H1 (cell line): ENCODE data around the gene ATG5. TPM values are rescaled to one million over a fixed set of nuclear protein-coding genes. Genes with fewer than 3 reads are reported as not detected.

ENCODE experiments used
- CHD1 ChIP-seq: IDR thresholded peaks from 2 replicates; pipeline ENCODE4 v1.6.1; 2012; ENCODE audit warnings: low read depth, low read length, improper control_type of control experiment
- KDM4A ChIP-seq: IDR thresholded peaks from one replicate; pipeline ENCODE4 v1.7.1; 2012; ENCODE audit warnings: low read depth, mild to moderate bottlenecking, moderate library complexity, low read length, inconsistent platforms; ENCODE audit not compliant: severe bottlenecking
- SIN3A ChIP-seq, 2 experiments: IDR thresholded peaks in 1 of 2; conservative IDR thresholded peaks in 1 of 2; 2 replicates each; pipeline ENCODE4 v1.6.1; 2011 to 2012; ENCODE audit warnings: low read length in 2 of 2, improper control_type of control experiment in 1 of 2, low read depth in 1 of 2, mild to moderate bottlenecking in 1 of 2
- SUZ12 ChIP-seq: fragments of 200-600 bp; sonication (generic); IDR thresholded peaks from 2 replicates; pipeline ENCODE4 v1.6.1; 2012; ENCODE audit warnings: mild to moderate bottlenecking, inconsistent platforms, low read length, moderate library complexity, mixed read lengths
- polyA plus RNA-seq, 7 experiments: library from polyadenylated mRNA; depleted of rRNA in 3 of 7; stranded (reverse) in 5 of 7; unstranded in 2 of 7; fragments of >200 nt in 5 of 7; fragments of 200-250 nt in 2 of 7; gene quantifications; 1 replicate in 5 of 7; 2 replicates in 1 of 7; 4 replicates in 1 of 7; pipeline versions ENCODE4 v1.2.1 to v1.2.3, GENCODE V29; 2011 to 2013; ENCODE audit warnings: missing spikeins in 2 of 7, mixed read lengths in 2 of 7
- total RNA-seq: library from RNA; stranded (reverse); fragmentation: NEBNext Ultra II Directional; extraction: Animal tissue kit (Norgen Biotek cat#: 25700); gene quantifications from 2 replicates; pipeline ENCODE4 v1.2.1, GENCODE V29; 2021

ATG5 gene
- total and polyA plus RNA-seq, 2 of the 8 experiments (the other 6 are each of a cell fraction or from before 2014, with no cell fraction given): 18.2 to 39.0 TPM

DNA sequence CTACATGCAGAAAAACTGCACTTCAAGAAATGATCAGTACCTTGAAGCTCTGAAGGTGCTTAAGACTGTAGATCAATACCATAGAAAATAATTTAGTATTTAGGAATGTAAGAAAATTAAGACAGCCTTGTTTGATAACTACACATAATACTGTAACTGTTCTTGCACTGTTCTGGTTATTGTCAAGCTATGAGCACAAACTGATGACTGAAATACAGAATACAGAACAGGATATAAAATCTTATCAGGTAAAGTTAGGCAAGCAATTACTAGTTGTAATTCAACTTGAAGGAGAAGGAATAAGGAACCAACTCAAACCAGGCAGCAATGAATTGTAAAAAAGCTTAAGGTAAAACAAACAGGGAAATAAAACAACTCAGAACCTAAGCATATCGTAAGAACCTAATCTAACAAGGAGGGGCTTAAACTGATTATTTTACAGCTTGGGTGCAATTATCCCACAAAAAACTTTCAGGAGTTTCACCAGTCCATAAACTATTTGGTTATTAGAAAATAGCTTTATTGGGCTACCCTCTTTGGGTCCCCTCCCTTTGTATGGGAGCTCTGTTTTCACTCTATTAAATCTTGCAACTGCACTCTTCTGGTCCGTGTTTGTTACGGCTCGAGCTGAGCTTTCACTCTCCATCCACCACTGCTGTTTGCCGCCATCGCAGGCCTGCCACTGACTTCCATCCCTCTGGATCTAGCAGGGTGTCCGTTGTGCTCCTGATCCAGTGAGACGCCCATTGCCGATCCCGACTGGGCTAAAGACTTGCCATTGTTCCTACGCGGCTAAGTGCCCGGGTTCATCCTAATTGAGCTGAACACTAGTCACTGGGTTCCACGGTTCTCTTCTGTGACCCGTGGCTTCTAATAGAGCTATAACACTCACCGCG, 97.7 kb downstream of the ATG5 start (continued):
- no peak for TF ChIP-seq SIN3A (conservative IDR thresholded peaks at IDR 0.05 in 1 of 2, IDR thresholded peaks at IDR 0.05 in 1 of 2; ENCODE audit: low read depth in 1 of 2, low read length in 2 of 2)
- TF ChIP-seq KDM4A: no peak
- no peak for TF ChIP-seq SUZ12
- TF ChIP-seq CHD1: no peak
